Spinal cord (tissue), 10 donors: ENCODE data around the gene CENPF. TPM values are rescaled to one million over a fixed set of nuclear protein-coding genes. Genes with fewer than 3 reads are reported as not detected.
"Not testable (repeated sequence)": the region's sequence is repeated elsewhere in the genome, so short reads cannot be mapped to it uniquely, and the experiment has no call there.

ENCODE experiments used
- DNase-seq, 6 donors: peaks; one replicate each; pipeline versions ENCODE4 v3.0.0 to v3.0.0-alpha.2; 2013 to 2015; ENCODE audit warnings: low spot score in 6 of 6, low read depth in 4 of 6
- H3K27ac ChIP-seq: one replicate; pipeline ENCODE4 v1.5.1; 2013; ENCODE audit warnings: low read depth, low read length, control low read depth
- H3K27me3 ChIP-seq: one replicate; pipeline ENCODE4 v1.6.1; 2013; ENCODE audit warnings: low read length; ENCODE audit not compliant: control insufficient read depth, insufficient read depth
- H3K36me3 ChIP-seq: one replicate; pipeline ENCODE4 v1.6.1; 2013; ENCODE audit warnings: low read length; ENCODE audit not compliant: control insufficient read depth, insufficient read depth
- H3K4me1 ChIP-seq: one replicate; pipeline ENCODE4 v1.6.1; 2013; ENCODE audit warnings: low read length; ENCODE audit not compliant: control insufficient read depth, insufficient read depth
- H3K4me3 ChIP-seq: one replicate; pipeline ENCODE4 v1.5.1; 2013; ENCODE audit warnings: low read depth, low read length, control low read depth
- H3K9me3 ChIP-seq: one replicate; pipeline ENCODE4 v1.6.1; 2013; ENCODE audit warnings: low read length; ENCODE audit not compliant: control insufficient read depth, insufficient read depth
- WGBS: methylation state at CpG from one replicate; pipeline ENCODE4 v1.1.5; 2013; ENCODE audit warnings: missing lambda C conversion rate; ENCODE audit not compliant: insufficient coverage; 5-methylcytosine and 5-hydroxymethylcytosine counted together
- polyA plus RNA-seq, 2 donors: library from polyadenylated mRNA; unstranded; fragments of 120-200 nt; gene quantifications; one replicate each; pipeline ENCODE4 v1.2.1, GENCODE V29; 2013; ENCODE audit not compliant: insufficient read length in 2 of 2
- total RNA-seq, 2 donors: library from RNA; depleted of rRNA in 1 of 2; stranded (reverse); fragments of 120-200 nt in 1 of 2; fragments of >200 nt in 1 of 2; gene quantifications; one replicate each; pipeline versions ENCODE4 v1.2.3 to v1.2.4, GENCODE V29; 2013 to 2014
- donor health status: healthy.

The CENPF gene
- total and polyA plus RNA-seq, 4 donors = 22.4 to 46.6 (median 43.9) TPM

DNA sequence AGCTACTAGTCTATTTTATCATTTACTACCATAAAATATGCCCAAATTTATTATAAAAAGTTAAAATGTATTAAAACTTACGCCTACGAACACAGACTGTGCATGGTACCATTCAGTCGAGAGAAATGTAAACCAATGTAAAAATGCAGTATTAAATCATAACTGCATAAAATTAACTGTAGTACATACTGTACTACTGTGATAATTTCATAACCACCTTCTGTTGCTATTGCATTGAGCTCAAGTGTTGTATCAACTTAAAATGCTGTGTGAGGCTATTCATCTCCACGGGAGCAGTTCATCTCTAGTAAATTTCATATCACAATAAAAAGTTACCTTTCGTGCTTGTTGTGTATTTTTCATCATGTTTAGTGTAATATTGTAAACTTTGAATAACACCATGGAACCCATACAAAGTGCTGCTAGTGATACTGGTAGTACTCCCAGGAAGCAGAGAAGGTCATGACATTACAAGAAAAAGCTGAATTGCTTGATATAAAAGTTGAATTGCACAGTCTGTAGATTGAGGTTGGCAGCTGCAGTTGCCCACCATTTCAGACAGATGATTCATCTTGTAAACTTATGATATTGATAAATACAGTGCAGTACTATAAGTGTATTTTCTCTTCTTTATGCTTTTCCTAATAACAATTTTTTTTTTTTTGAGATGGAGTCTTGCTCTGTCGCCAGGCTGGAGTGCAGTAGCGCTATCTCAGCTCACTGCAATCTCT is 19.0 kb upstream of the CENPF start:
- no peaks in the 10 kb centered on the region for H3K4me1 ChIP-seq
- H3K4me3 ChIP-seq = no peak overlapping the region
- no peak overlapping the region for H3K27ac ChIP-seq
- no peaks in the 10 kb centered on the region for H3K27me3 ChIP-seq
- WGBS = 100% methylated on average over 1 of the region's 7 CpGs
- no peak for DNase-seq
- H3K9me3 ChIP-seq = no peaks in the 10 kb centered on the region
- no peaks in the 10 kb centered on the region for H3K36me3 ChIP-seq

DNA sequence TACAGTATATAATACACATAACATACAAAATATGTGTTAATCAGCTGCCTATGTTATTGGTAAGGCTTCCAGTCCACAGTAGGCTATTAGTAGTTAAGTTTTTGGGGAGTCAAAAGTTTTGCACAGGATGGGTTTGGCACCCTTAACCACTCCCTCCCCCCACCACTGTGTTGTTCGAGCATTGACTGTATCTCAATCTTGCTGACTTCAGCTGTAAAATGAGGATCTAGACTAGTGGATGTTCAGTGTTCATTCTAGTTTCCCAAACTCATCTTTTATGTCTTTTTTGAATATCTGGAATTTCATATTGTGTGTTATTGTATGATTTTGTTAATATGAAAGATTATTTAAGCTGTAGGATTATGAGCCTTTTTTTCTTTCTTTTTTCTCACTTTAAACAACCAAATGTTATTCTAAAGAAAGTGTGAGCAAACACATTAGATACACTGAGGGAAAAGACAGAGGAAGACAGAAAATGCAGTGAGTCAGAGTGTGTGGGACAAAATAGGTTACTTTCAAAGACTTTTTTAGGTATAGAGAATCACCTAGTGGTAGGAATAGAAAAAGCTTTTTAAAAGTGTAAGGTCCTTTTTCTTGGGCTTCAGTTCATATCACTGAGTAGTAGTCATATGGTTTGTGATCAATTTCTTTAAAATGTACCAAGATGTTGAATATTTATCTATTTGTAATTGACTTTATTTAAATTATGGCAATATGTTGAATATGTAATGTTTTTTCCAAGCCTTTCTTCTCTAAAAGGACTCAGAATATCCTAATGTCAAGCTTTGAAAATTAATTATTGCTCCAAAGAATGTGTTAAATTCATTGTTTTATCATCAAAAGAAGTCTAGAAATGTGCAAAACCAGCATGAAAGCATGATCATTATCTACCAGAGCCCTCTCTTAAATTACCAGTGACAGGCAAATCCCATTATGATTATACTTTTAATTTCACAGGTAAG is 17.9 kb upstream of the CENPF start:
- Histone ChIP-seq H3K36me3 (no peaks in the 10 kb centered on the region), H3K4me1 (no peaks in the 10 kb centered on the region), H3K9me3 (no peaks in the 10 kb centered on the region), H3K27me3 (no peaks in the 10 kb centered on the region), H3K4me3 (no peak overlapping the region), H3K27ac (no peak overlapping the region)
- no CpG with 5 or more reads among the region's 1 CpG for WGBS
- peak in 4 of 6 donors; percentile 4 to 54 (median 26) for DNase-seq

DNA sequence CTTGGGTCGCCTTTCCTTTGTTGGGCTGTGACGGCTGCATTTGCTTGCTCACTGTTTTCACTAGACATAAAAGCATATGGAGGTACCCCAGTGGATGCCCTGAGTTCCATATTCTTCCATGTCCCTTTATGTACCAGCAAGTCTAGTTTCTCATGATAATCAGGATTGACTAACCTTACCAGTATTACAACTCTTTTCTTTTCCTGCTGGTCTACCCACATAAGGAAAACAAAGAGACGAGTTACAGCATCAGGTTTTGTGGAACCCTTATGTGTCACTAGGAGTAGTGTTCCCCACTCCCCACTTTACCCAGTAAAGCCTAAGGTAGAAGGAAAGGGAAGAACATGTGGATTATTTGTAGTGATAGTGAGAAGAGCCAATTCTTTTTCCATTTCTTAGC is 16.4 kb upstream of the CENPF start:
- DNase-seq = no peak
- no peaks in the 10 kb centered on the region for H3K4me1 ChIP-seq

DNA sequence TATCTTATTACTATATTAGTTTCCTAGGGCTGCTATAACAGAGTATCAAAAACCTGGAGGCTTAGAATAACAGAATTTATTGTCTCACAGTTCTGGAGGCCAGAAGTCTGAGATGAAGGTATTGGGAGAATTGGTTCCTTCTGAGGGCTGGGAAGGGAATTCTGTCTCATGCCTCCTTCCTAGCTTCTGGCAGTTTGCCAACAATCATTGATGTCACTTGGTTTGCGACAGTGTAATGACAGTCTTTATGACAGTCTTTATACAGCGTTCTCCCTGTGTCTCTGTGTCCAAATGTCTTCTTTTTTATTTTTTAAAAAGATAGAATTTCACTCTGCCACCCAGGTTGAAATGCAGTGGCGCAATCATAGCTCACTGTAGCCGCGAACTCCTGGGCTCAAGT is 15.8 kb upstream of the CENPF start:
- H3K9me3 ChIP-seq = no peaks in the 10 kb centered on the region
- DNase-seq = no peak
- H3K27me3 ChIP-seq = no peaks in the 10 kb centered on the region
- H3K36me3 ChIP-seq = no peaks in the 10 kb centered on the region
- no peak overlapping the region for H3K4me3 ChIP-seq
- no peaks in the 10 kb centered on the region for H3K4me1 ChIP-seq
- WGBS = no CpG with 5 or more reads among the region's 5 CpGs
- H3K27ac ChIP-seq = no peak overlapping the region

More for the DNA sequence above, 16.4 kb upstream of the CENPF start:
- H3K4me3 ChIP-seq = no peak overlapping the region
- H3K27me3 ChIP-seq = no peaks in the 10 kb centered on the region
- 100% methylated on average over 1 of the region's 3 CpGs for WGBS
- H3K27ac ChIP-seq = no peak overlapping the region
- H3K36me3 ChIP-seq = no peaks in the 10 kb centered on the region
- no peaks in the 10 kb centered on the region for H3K9me3 ChIP-seq

DNA sequence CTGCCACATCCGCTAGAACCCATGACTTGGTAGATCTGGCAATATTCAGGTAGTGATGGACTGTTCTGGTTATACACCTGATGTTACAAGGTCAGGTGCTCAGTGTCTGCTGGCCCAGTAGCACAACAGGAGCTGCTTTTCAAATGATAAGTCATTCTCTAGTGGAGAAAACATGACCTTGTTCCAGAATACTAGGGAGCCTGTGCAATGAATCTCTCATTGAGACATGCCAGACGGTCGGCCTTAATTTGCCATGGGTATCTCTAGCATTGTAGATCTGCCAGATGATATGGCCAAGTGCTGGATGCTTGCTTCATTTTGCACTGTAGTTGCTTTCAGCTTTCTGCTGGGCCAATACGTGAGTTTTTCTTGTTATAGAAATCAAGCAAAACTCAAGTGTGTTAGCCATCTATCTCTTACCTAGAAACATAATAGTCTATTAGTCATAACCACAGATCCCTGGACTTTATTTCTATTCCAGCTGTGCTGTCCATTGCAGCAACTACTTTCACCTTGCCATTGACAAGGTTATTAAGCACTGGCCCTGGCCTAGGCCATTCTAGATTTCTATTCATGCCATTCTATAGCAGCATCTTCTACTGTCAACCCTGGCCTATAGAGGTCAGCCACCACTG is 13.9 kb upstream of the CENPF start:
- 76% methylated on average over 2 of the region's 4 CpGs for WGBS
- H3K27me3 ChIP-seq = no peaks in the 10 kb centered on the region
- H3K36me3 ChIP-seq = no peaks in the 10 kb centered on the region
- H3K4me1 ChIP-seq = no peaks in the 10 kb centered on the region
- H3K9me3 ChIP-seq = no peaks in the 10 kb centered on the region
- DNase-seq = no peak
- no peak overlapping the region for H3K27ac ChIP-seq
- H3K4me3 ChIP-seq = no peak overlapping the region

DNA sequence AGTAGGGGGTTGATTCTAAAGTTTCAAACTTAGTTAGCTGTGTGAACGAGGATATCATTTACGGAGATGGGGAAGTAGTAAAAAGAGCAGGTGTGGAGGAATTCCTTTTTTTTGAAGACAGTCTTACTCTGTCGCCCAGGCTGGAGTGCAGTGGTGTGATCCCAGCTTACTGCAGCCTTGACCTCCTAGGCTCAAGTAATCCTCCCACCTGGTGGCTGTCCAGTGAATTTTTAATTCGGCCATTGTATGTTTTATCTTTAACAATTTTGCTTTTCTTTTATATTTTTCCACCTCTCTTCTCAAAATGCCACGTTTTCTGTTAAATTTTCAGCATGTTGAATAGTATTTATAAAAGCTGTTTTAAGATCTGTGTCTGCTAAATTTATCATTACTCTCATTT is 12.3 kb upstream of the CENPF start:
- no peaks in the 10 kb centered on the region for H3K36me3 ChIP-seq
- no peak overlapping the region for H3K27ac ChIP-seq
- DNase-seq = no peak
- no peaks in the 10 kb centered on the region for H3K9me3 ChIP-seq
- H3K4me1 ChIP-seq = no peaks in the 10 kb centered on the region
- no peaks in the 10 kb centered on the region for H3K27me3 ChIP-seq
- H3K4me3 ChIP-seq = no peak overlapping the region
- 92% methylated on average over 3 of the region's 5 CpGs for WGBS

DNA sequence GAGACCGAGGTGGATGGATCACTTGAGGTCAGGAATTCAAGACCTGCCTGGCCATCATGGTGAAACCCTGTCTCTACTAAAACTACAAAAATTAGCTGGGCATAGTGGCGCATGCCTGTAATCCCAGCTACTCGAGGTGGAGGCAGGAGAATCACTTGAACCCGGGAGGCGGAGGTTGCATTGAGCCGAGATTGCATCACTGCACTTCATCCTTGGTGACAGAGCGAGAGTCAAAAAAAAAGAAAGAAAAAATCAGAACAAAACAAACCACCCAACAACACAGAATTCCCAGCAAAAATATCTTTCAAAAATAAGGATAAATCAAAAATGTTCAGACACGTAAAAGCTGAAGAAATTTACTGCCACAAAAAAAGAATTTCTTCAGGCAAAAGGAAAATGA is 11.1 kb upstream of the CENPF start:
- 95% methylated on average over 5 of the region's 8 CpGs for WGBS
- not testable (repeated sequence) for H3K9me3 ChIP-seq, H3K36me3 ChIP-seq, H3K27ac ChIP-seq, H3K27me3 ChIP-seq, DNase-seq, H3K4me3 ChIP-seq, H3K4me1 ChIP-seq

DNA sequence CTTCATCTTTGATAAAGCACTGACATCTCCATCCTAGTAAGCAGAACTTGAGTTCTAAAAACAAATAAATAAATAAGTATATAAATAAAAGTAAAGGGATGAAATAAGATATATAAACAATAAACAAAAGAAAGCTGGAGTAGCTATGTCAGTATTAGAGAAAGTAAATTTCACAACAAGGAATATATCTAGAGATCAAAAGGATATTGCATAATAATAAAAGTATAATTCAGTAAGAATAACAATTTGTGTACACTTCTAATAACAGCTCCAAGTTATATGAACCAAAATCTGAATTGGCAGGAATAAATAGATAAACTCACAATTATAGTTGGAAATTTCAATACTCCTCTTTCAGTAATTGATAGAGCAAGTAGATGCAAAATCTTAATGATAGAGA is 9.8 kb upstream of the CENPF start:
- H3K4me1 ChIP-seq = no peaks in the 10 kb centered on the region
- no peak overlapping the region for H3K4me3 ChIP-seq
- H3K9me3 ChIP-seq = no peaks in the 10 kb centered on the region
- DNase-seq = no peak
- no peak overlapping the region for H3K27ac ChIP-seq
- no peaks in the 10 kb centered on the region for H3K27me3 ChIP-seq
- H3K36me3 ChIP-seq = no peaks in the 10 kb centered on the region

DNA sequence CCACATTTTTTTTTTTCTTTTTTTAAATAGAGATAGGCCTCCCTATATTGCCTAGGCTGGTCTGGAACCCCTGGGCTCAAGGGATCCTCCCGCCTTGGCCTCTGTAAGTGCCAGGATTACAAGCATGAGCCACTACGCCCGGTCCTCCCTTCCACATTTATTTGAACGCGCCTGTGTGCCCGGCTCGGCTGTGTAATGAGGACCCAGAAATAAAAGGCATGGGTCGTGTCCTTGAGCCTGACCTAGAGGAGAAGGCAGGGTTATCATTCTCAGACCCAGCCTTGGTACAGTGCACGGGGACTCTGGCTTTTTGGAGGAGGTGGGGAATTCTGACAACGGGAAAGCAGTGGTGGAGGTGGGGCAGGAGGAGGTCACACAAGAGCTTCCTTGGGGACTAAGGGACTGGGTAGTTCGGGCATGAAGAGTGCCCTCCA is 841 bp downstream of the CENPF start:
- no peak overlapping the region for H3K27ac ChIP-seq

More for the DNA sequence above, 841 bp downstream of the CENPF start:
- 1% methylated on average over 11 of the region's 11 CpGs for WGBS
- Histone ChIP-seq H3K4me1 (peaks cover 5% of the 10 kb centered on the region), H3K9me3 (no peaks in the 10 kb centered on the region), H3K4me3 (peak overlapping the region; percentile 81), H3K36me3 (peaks cover 20% of the 10 kb centered on the region), H3K27me3 (no peaks in the 10 kb centered on the region)
- no peak for DNase-seq
